Activated CD4-positive, alpha-beta memory T cell treated with anti-CD3 and anti-CD28 coated beads for 36 hours (primary cell): ENCODE data around the gene BSN. TPM values are rescaled to one million over a fixed set of nuclear protein-coding genes. Genes with fewer than 3 reads are reported as not detected.
"Not testable (repeated sequence)": the region's sequence is repeated elsewhere in the genome, so short reads cannot be mapped to it uniquely, and the experiment has no call there.

Source experiments
- CTCF ChIA-PET: fragments of 350-600 bp; sonication (Branson Sonifier 250); formaldehyde crosslinking; loops from one replicate; lab custom pipeline; 2021; ENCODE audit warnings: antibody characterized with exemption, inconsistent platforms; lab: Charles Lee
- POLR2A ChIA-PET: fragments of 350-600 bp; sonication (Branson Sonifier 250); formaldehyde crosslinking; loops from one replicate; lab custom pipeline; 2021; ENCODE audit warnings: antibody characterized with exemption; lab: Charles Lee
- DNase-seq: peaks from one replicate; pipeline ENCODE4 v3.0.0-alpha.2; 2020
- H3K27ac Mint-ChIP-seq: one replicate; pipeline ENCODE4 v1.8.0; 2021; ENCODE audit warnings: mixed read lengths
- H3K27me3 Mint-ChIP-seq: one replicate; pipeline ENCODE4 v1.8.0; 2021; ENCODE audit warnings: mixed read lengths
- H3K36me3 Mint-ChIP-seq: one replicate; pipeline ENCODE4 v1.8.0; 2021; ENCODE audit warnings: mixed read lengths
- H3K4me1 Mint-ChIP-seq: one replicate; pipeline ENCODE4 v1.8.0; 2021; ENCODE audit warnings: low read depth, mixed read lengths
- H3K4me3 Mint-ChIP-seq: one replicate; pipeline ENCODE4 v1.8.0; 2021; ENCODE audit warnings: mild to moderate bottlenecking, mixed read lengths
- H3K9me3 Mint-ChIP-seq: one replicate; pipeline ENCODE4 v1.8.0; 2021; ENCODE audit warnings: mixed read lengths
- intact Hi-C: fragments of 100-400 bp; cut with micrococcal nuclease; formaldehyde crosslinking; loops from one replicate; pipeline ENCODE4 v1.15.1; 2023
- total RNA-seq, 2 experiments: library from RNA; stranded (reverse); gene quantifications; one replicate each; pipeline ENCODE4 v1.2.3, GENCODE V29; 2021

BSN gene
- total RNA-seq, 2 experiments from 2014 or later, result 0.05 to 0.07 TPM

DNA sequence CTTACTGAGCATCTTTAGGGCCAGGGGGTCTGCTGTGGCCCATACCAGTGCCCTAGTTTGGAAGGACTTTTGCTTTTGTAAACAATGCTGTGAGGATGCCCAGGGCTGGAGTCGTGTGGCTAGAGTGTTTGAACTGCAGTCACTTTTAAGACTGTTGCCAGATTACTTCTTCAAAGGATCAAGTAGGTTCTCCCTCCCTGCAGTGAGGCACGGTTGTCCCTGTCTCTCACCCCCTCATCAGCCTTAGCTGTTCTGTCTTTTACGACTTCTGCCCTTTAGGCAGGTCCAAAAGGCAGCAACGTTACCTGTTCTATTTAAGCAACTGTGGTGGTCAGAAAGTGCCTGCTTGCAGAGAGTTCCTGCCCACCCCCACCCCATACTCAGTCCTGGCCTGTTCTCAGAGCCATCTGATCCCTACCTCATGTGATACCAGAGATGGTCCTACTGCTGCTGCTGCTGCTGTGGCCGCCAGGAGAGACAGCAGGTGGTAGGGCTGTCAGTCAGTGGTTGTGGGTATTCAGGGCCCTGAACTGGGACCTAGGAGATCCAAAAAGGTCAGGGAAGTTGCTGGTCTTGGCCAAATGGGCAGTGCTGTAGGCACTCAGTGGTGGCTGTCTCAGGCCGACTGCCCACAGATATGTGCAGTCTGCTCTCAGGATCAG is 140.3 kb downstream of the BSN start:
- H3K4me3 Mint-ChIP-seq, DNase-seq, intact Hi-C loops, H3K9me3 Mint-ChIP-seq, H3K27me3 Mint-ChIP-seq, POLR2A ChIA-PET, H3K36me3 Mint-ChIP-seq, H3K27ac Mint-ChIP-seq: not testable (repeated sequence)
- CTCF ChIA-PET, result interaction anchor here (1.1 kb wide), 1 partner anchor 155 kb away, joined by 3 read pairs; no protein-coding TSS in a partner anchor
- peaks cover 22% of the 10 kb centered on the region for H3K4me1 Mint-ChIP-seq

DNA sequence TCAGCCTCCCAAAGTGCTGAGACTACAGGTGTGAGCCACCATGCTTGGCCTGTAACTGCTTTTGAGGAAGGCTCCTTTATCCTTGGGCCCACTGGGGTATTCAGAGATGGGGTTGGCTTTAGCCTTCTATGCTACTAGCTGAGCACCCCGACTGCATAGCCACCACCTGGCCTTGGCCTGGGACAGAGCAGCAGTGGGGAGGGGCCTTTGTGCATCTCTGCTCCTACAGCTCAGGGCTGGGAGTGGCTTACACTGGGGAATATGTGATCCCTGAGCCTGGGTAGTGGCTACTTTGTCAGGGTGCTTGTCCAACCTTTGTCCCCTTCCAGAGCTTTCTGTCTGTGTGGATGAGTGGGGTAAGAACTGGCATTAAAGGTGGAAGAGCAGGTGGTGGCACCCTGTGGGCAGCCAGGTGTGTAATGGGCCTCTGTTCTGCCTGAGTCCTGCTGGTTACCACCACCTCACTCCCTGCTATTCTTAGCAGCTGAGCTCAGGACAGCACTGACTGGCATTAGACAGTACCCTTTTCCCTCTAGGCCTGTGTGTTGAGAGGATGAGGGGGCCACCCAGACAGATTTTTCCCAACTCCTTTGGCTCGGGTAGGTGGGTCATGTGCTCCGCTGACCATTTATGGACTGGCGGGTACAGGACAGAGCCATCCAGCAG is 141.2 kb downstream of the BSN start:
- intact Hi-C loops, H3K4me3 Mint-ChIP-seq, H3K36me3 Mint-ChIP-seq, H3K27ac Mint-ChIP-seq, H3K27me3 Mint-ChIP-seq, POLR2A ChIA-PET, DNase-seq, H3K9me3 Mint-ChIP-seq: not testable (repeated sequence)
- CTCF ChIA-PET, result interaction anchor here (1.1 kb wide), 1 partner anchor 156 kb away, joined by 3 read pairs; no protein-coding TSS in a partner anchor
- peaks cover 15% of the 10 kb centered on the region for H3K4me1 Mint-ChIP-seq

DNA sequence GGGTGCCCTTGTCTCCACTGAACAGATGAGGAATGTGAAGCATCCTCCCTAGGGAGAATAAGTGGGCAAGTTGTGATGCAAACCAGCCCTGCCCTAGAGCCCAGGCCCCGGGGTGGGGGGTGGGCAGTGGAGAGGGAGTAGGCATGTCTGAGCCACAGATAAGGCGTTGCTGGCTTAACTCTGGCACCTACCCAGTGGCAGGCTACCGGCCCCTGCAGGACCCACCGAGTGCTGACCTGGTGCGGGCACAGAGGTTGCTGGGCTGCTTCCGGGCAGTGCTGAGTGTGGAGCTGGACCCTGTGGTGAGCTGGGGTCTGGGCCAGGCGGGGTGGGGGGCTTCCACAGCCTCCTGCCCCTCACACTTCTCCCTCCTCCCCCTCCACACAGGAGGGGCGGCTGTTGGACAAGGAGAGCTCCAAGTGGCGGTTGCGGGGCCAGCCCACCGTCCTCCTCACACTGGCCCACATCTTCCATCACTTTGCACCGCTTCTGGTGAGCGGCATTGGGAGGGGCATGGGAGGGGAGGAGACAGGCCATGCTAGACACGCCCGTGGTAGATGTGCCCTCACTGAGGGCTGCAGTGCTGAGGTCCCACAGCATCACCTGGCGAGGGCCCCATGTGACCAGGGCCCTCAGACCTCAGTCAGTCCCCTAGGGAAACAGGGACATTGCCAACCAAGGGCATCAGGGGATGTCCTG is 145.2 kb downstream of the BSN start:
- intact Hi-C loops, result no loop called here
- Mint-ChIP-seq H3K36me3 (peaks cover 2% of the 10 kb centered on the region), H3K9me3 (no peaks in the 10 kb centered on the region), H3K27ac (no peak overlapping the region), H3K4me1 (no peaks in the 10 kb centered on the region), H3K4me3 (no peak overlapping the region), H3K27me3 (no peaks in the 10 kb centered on the region)
- CTCF ChIA-PET, result no interaction called here
- POLR2A ChIA-PET, result no interaction called here
- DNase-seq, result no peak

DNA sequence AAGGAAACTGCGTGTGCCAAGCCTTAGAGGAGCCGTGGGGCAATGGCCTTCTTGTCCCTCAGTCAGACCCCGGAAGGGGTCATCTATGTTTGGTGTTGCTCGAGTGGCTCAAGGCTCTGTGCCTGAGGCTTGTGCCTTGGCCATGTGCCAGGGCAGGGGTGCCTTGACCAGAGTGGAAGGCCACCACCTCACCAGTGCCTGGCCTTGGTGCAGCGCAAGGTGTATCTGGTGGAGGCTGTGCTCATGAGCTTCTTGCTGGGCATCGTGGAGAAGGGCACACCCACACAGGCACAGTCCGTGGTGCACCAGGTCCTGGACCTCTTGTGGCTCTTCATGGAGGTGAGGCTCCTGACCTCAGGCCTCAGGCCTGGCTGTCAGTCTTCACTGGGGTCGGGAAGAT is 145.7 kb downstream of the BSN start:
- ChIA-PET CTCF (interaction anchor here (1.4 to 4.9 kb wide), 2 partner anchors 139 to 160 kb away, joined by 7 to 30 read pairs; no protein-coding TSS in a partner anchor), POLR2A (no interaction called here)
- intact Hi-C loops, result no loop called here
- Mint-ChIP-seq H3K27me3 (no peaks in the 10 kb centered on the region), H3K4me1 (no peaks in the 10 kb centered on the region), H3K27ac (no peak overlapping the region), H3K4me3 (no peak overlapping the region), H3K36me3 (peaks cover 2% of the 10 kb centered on the region), H3K9me3 (no peaks in the 10 kb centered on the region)
- DNase-seq, result no peak

DNA sequence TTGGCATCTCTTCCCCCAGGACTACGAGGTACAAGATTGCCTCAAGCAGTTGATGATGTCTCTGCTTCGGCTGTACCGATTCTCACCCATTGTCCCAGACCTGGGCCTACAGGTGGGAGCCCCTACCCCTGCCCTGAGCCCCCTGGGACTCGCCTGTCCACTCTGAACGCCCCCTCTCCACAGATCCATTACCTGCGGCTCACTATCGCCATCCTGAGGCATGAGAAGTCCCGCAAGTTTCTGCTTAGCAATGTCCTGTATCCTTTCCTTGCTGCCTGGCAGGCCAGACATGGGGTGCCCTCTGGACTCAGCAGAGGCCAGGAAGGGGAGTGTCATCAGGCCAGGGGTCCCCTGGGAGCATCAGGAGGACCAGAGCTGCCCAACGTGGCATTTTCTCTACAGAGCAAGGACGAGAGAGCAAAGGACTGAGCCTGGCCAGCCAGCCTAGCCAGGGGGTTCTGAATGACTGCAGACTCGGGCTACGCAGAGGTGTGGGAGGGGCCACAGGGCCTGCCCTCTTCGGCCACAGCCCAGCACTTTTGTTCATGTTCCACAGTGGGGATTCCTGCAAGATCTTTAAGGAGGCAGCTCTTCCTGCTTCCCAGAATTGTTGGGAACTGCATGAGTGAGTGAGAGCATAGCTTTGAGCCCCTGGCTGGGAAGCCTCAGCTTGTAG is 146.3 kb downstream of the BSN start:
- Mint-ChIP-seq H3K36me3 (peaks cover 2% of the 10 kb centered on the region), H3K4me3 (no peak overlapping the region), H3K27ac (no peak overlapping the region), H3K9me3 (no peaks in the 10 kb centered on the region), H3K27me3 (no peaks in the 10 kb centered on the region), H3K4me1 (no peaks in the 10 kb centered on the region)
- POLR2A ChIA-PET, result no interaction called here
- intact Hi-C loops, result no loop called here
- CTCF ChIA-PET, result interaction anchor here (0.6 to 4.9 kb wide), 11 partner anchors 11 to 205 kb away, joined by 3 to 30 read pairs (median 3); partner anchors contain the start of genes AMIGO3, MST1 and RNF123
- no peak for DNase-seq

DNA sequence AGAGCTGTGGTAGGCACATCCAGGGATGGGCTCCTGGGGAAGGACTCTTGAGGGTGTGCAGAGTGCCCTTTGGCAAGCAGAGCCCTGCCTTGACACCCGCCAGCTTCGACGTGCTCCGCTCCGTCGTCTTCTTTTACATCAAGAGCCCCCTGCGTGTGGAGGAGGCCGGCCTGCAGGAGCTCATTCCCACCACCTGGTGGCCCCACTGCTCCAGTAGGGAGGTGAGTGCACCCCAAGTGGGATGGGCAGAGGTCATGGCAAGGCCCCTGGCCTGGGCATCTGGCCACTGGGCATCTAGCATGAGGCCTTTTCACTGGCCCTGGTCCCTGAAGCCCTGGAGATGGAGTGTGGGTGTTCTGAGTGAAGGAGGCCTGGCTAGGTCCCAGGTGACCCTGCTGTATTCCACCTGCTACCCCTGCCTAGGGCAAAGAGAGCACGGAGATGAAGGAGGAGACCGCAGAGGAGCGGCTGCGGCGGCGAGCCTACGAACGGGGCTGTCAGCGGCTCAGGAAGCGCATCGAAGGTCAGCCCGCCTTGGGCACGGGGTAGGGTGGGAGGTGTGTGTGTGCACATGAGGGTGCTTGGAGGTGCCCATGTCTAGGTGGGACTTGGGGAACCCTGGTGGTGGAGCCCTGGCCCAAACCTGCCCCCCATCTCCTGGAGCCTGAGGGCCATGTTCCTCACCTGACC is 147.3 kb downstream of the BSN start:
- Mint-ChIP-seq H3K27ac (no peak overlapping the region), H3K36me3 (peaks cover 2% of the 10 kb centered on the region), H3K9me3 (no peaks in the 10 kb centered on the region), H3K27me3 (no peaks in the 10 kb centered on the region), H3K4me3 (no peak overlapping the region), H3K4me1 (no peaks in the 10 kb centered on the region)
- ChIA-PET CTCF (interaction anchor here (0.6 to 4.9 kb wide), 12 partner anchors 10 to 204 kb away, joined by 3 to 30 read pairs (median 3); partner anchors contain the start of genes AMIGO3, MST1 and RNF123), POLR2A (no interaction called here)
- intact Hi-C loops, result no loop called here
- DNase-seq, result no peak

DNA sequence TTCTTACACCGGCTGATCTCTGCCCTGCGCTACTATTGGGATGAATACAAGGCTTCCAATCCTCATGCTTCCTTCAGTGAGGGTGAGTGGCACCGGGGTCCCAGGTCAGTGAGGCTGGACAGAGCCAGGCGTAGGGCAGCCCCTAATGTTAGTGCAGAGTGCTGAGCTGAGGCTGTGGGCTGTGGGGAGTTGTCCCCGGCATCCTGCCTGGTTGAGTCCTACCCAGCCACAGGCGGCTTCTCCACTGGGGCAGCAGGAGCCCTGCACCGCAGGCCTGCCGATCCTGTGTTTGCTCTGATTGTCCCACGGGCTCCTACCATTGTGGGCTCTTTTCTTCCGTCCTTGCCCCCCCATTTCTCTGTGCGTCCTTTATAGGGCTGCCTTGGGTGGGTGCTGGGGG is 148.4 kb downstream of the BSN start:
- H3K4me3 Mint-ChIP-seq, result no peak overlapping the region
- intact Hi-C loops, result loop anchor here (1.0 kb wide), 1 partner anchor 137 kb away; no protein-coding TSS in a partner anchor
- DNase-seq, result no peak
- no peaks in the 10 kb centered on the region for H3K4me1 Mint-ChIP-seq
- H3K27me3 Mint-ChIP-seq, result no peaks in the 10 kb centered on the region
- CTCF ChIA-PET, result interaction anchor here (0.5 to 4.9 kb wide), 6 partner anchors 12 to 165 kb away, joined by 3 to 30 read pairs (median 4); no protein-coding TSS in a partner anchor
- H3K36me3 Mint-ChIP-seq, result peaks cover 2% of the 10 kb centered on the region
- POLR2A ChIA-PET, result no interaction called here
- no peak overlapping the region for H3K27ac Mint-ChIP-seq
- H3K9me3 Mint-ChIP-seq, result no peaks in the 10 kb centered on the region

DNA sequence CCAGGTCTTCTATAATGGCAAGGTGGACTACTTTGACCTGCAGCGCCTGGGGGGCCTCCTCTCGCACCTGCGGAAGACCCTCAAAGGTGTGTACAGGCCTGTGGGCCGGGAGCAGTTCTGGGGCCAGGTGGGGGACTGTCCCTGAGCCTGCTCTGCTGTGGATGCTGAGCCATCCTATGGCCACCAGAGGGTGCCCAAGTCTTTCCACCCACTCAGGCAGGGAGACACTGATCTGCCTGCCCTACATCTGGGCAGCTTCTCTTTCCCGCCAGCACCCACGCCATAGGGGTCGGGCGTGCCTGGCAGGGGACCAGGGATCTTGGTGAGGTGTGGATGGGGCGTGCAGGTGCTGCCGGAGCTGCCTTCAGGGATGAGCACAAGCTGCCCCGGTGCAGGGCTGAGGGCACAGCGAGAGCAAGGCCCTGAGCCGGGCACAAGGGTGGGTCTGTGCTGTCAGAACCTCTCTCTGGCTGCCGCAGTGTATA is 149.2 kb downstream of the BSN start:
- CTCF ChIA-PET, result interaction anchor here (0.5 to 4.9 kb wide), 9 partner anchors 11 to 211 kb away, joined by 3 to 30 read pairs (median 3); partner anchors contain the start of genes INKA1, MST1 and RNF123
- Mint-ChIP-seq H3K27me3 (no peaks in the 10 kb centered on the region), H3K36me3 (peaks cover 2% of the 10 kb centered on the region), H3K4me3 (no peak overlapping the region), H3K9me3 (no peaks in the 10 kb centered on the region), H3K27ac (no peak overlapping the region), H3K4me1 (no peaks in the 10 kb centered on the region)
- intact Hi-C loops, result loop anchor here (1.0 kb wide), 1 partner anchor 136 kb away; no protein-coding TSS in a partner anchor
- POLR2A ChIA-PET, result no interaction called here
- DNase-seq, result peak; percentile 79

DNA sequence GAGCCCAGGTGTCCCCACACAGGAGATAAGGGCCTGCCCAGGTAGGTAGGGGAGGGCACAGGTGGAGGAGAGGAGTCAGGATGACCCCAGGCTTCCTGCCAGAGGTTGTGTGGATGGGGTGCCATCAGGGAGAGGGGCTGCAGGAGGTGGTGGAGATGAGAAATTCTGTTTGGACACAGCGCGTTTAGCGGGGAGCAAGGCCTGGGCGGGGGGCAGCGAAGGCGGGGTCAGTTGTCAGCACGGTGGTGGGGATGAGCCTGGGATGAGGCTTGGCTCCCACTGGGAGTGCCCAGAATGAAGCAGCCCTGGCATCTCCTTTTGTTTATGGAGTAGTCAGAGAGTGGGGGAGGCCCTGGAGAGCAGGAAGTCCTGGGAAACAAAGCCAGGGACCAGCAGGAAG is 149.7 kb downstream of the BSN start:
- Mint-ChIP-seq H3K27me3 (no peaks in the 10 kb centered on the region), H3K27ac (no peak overlapping the region), H3K4me1 (no peaks in the 10 kb centered on the region), H3K36me3 (peaks cover 2% of the 10 kb centered on the region), H3K9me3 (no peaks in the 10 kb centered on the region), H3K4me3 (no peak overlapping the region)
- CTCF ChIA-PET, result interaction anchor here (0.5 to 4.9 kb wide), 8 partner anchors 11 to 211 kb away, joined by 3 to 30 read pairs (median 4); partner anchors contain the start of genes MST1 and RNF123
- POLR2A ChIA-PET, result no interaction called here
- intact Hi-C loops, result loop anchor here (1.0 kb wide), 1 partner anchor 135 kb away; no protein-coding TSS in a partner anchor
- DNase-seq, result no peak

DNA sequence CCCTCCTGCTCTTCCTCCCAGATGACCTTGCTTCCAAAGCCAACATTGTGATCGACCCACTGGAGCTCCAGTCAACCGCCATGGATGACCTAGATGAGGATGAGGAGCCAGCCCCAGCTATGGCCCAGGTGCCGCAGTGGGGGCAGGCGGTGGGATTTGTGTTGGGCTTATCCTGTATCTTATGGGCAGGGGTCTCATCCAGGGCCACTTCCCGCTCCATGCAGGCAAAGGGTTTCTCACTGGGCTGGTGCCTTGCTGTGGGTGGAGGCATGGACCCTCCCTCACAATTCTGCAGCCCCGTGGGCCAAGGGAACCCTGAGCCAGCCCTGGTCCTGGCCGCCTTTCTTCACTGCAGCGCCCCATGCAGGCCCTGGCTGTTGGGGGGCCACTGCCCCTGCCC is 150.4 kb downstream of the BSN start:
- no peak overlapping the region for H3K27ac Mint-ChIP-seq
- POLR2A ChIA-PET, result no interaction called here
- H3K9me3 Mint-ChIP-seq, result no peaks in the 10 kb centered on the region
- CTCF ChIA-PET, result interaction anchor here (4.9 kb wide), 1 partner anchor 134 kb away, joined by 30 read pairs; no protein-coding TSS in a partner anchor
- H3K27me3 Mint-ChIP-seq, result no peaks in the 10 kb centered on the region
- DNase-seq, result no peak
- intact Hi-C loops, result no loop called here
- no peaks in the 10 kb centered on the region for H3K4me1 Mint-ChIP-seq
- no peak overlapping the region for H3K4me3 Mint-ChIP-seq
- peaks cover 2% of the 10 kb centered on the region for H3K36me3 Mint-ChIP-seq

DNA sequence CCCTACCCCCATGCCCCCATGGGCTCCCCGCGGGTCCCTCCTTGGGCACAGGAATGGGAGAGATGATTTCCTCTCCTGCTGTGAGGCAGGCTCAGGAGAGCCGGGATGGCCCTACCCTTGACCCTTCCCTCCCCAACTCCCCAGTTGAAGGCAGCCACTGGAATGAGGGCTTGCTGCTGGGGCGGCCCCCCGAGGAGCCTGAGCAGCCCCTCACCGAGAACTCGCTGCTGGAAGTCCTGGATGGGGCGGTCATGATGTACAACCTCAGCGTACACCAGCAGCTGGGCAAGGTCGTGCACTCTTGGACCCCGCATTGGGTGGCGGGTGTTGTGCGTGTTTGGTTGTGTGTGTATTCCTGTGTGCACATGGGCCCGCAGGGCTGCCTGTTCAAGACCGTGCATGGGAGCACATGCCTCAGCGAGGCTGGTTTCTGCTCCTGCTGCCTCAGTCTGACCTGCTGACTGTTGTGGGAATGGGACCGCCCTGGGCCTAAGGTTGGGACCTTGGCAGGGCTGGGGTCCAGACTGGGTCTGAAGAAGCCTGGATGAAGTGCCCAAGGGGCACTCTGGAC is 151.2 kb downstream of the BSN start:
- no peaks in the 10 kb centered on the region for H3K4me1 Mint-ChIP-seq
- ChIA-PET POLR2A (no interaction called here), CTCF (no interaction called here)
- intact Hi-C loops, result no loop called here
- DNase-seq, result no peak
- H3K4me3 Mint-ChIP-seq, result no peak overlapping the region
- peaks cover 2% of the 10 kb centered on the region for H3K36me3 Mint-ChIP-seq
- H3K27ac Mint-ChIP-seq, result no peak overlapping the region
- H3K27me3 Mint-ChIP-seq, result no peaks in the 10 kb centered on the region
- H3K9me3 Mint-ChIP-seq, result no peaks in the 10 kb centered on the region
